Right ventricle myocardium superior (tissue), 1 donor: ENCODE results near the gene SAMM50. TPM values are rescaled to one million over a fixed set of nuclear protein-coding genes. Genes with fewer than 3 reads are reported as not detected.

Experiments
- ATAC-seq: fragments of 200-7000 bp; cut with Tn5 transposase; one replicate; pipeline ENCODE4 v1.9.1; 2020; ENCODE audit warnings: mild to moderate bottlenecking; ENCODE audit not compliant: poor library complexity
- DNase-seq: peaks from one replicate; pipeline ENCODE4 v3.0.0-alpha.2; 2020
- intact Hi-C: fragments of 100-400 bp; cut with DNase I; formaldehyde crosslinking; loops from one replicate; pipeline ENCODE4 v1.11.2; 2022
- total RNA-seq: library from RNA; stranded (reverse); fragmentation: NEBNext Ultra II Directional; extraction: Animal tissue kit (Norgen Biotek cat#: 25700); gene quantifications from one replicate; pipeline ENCODE4 v1.2.1, GENCODE V29; 2021
- donor health status: DM: no; HTN: yes; CAD: no; lungs with severe emphysema.

SAMM50 gene
- total RNA-seq, 1 donor from 2014 or later = 78.0 TPM

GRCh38 chr22:44020981-44021380, 65.7 kb downstream of the SAMM50 start:
- ATAC-seq = no peak
- intact Hi-C loops = no loop called here
- DNase-seq = no peak

- intact Hi-C loops = no loop called here
- peak; percentile 82 for DNase-seq
- ATAC-seq = peak; percentile 67
These were observed 68.4 kb downstream of the SAMM50 start for GRCh38 chr22:44023404-44024287.

DNA sequence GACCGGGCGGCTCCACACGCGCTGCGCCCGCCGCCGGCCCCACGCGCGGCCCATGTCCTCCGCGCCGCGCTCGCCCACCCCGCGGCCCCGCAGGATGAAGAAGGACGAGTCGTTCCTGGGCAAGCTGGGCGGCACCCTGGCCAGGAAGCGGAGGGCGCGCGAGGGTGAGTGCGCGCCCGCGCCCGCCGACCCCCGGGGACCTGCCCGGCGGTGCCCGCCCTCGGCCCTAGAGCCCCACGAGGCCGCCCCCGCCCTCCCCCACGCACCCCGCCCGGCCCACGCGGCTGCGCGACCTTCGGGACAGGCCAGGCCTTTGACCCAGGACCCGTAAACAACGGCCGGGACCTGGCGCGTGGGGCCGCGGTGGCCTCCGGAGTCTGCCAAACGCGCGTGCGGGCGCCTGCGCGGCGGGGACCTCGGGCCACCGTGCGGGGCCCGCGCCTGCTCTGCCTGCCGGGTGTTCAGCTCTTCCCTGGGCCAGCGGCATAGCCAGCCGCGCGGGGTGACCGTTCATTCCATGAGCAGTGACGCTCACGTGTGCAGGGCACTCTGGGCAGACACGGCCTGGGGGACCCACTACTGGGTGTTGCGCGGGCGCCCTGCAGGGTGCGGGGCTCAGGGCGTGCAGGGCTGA, 69.2 kb downstream of the SAMM50 start, which contains the start of gene PARVB:
TSS of gene PARVB (plus strand) at position 15 of the 634 bp plus-strand sequence. CDS start at position 53, 38 bp downstream.
- intact Hi-C loops = no loop called here
- DNase-seq = peak; percentile 69
- ATAC-seq = peak; percentile 28

DNA sequence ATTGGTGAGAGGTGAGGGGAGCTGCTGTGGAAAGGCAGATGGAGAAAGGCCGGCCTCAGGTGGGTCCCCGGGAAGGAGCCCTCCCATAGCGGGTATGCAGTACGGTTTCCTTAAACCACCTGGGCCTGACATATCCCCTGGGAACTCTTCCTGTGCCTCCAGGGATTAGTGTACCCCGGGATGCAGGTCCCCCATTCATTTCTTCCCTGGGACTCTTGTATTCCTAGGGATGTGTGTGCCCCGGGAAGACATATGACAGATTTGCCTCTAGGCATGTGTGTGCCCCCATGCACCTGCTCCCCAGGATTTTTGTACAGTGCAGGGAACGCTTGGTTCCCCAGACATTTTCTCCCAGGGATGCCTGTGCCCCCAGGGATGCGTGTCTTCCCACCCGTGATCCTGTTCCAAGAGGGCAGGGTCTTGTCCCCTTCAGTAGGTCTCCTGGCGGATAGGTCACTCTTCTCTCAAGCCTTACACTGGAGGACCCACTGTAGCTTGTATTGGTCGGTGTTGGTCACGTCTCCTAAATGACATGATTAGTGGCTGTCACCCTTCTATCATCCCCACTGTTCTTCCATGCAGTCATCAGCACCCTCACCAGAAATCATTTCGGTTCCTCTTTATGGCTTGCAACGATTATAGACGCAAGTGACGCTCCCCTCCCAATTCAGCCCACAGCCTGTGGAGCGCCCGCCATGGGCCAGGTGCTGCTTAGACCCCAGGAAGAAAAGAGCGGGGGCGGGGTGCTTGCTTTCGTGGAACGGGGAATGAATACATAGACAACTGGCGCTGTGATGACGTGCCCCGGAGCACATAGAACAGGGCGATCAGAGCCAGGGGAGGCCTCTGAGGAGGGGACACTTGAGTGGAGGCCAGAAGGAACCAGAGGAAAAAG, 70.2 kb downstream of the SAMM50 start:
- DNase-seq = peak; percentile 72
- ATAC-seq = peak; percentile 1
- intact Hi-C loops = no loop called here

DNA sequence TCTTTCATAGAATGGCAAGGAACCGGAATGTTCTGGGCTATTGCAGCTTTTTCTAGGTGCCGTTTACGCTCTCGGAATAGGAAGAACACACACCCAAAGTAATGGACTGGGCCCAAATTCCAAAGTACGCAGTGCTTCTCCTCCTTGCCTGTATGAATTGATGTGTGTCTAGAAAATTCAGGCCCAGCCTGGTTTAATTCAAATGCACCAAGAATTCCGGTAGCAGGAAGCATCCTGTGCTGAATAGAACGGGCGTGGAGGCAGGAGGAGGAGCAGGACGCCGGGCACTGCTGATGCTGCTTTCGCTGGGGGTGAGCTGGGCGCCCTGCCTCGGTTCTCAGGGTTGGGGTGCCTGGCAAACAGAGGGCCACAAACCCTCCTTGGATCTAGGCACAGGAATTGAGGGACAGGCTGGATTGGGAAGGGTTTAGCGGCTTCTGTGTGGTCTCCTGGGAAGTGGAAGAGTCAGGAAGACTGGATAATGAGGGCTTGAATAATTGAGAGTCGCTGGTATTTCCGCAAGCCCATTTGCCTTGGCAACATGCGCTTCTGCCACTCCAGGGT, 70.9 kb downstream of the SAMM50 start:
- intact Hi-C loops = no loop called here
- ATAC-seq = no peak
- DNase-seq = no peak

GRCh38 chr22:44026630-44027511, 71.6 kb downstream of the SAMM50 start:
- peak; percentile 89 for DNase-seq
- peak; percentile 39 for ATAC-seq
- intact Hi-C loops = no loop called here

DNA sequence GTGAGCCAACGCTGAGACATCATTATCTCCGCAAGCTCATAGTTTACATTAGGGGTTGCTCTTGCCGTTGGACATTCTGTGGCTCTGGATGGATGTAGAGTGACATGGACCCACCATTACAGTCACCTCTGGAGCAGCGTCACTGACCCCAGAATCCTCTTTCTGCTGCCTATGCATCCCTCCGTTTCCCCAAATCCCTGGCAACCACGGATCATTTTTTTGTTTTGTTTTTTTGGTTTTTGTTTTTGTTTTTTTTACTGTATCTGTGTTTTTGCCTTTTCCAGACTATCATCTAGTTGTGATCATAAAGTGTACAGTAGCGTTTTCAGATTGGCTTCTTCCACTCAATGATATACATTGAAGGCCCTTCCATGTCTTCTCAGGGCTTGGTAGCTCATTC, 72.8 kb downstream of the SAMM50 start:
- no peak for DNase-seq
- ATAC-seq = no peak
- intact Hi-C loops = no loop called here

- intact Hi-C loops = no loop called here
- ATAC-seq (no peak), DNase-seq (no peak)
These were observed 73.8 kb downstream of the SAMM50 start for GRCh38 chr22:44029069-44029468.

DNA sequence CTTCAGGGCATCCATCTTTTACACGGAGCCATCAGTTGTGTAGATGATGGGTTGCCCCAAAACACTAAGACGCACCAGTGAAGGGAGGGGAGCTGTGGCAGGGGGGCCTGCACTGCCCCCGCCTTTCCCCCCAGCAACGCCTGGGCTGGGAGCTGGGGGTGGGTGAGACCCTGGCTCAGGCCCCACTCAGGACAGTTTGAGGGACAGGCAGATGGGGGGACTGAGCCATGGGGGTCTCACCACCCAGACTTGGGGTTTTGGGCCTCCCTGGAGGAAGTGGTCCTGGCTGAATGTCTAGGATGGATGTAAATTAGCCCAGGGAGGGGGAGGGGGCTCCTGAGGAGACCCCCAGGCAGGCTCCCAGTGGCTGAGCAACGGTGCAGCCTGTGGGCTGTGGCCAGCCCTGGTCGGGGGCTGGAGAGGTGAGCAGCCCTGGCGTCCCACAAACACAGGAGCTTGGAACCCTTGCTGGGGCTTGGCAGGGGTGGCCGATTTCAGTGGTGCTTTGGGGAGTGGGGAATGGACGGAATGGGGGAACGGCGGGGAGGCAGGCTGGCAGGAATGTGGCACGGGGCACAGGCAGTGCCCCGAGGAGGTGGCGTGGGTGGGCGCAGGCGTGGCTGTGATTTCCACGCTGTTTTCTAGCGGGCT, 74.9 kb downstream of the SAMM50 start:
- DNase-seq = no peak
- intact Hi-C loops = no loop called here

GRCh38 chr22:44030702-44031082, 75.5 kb downstream of the SAMM50 start:
- no peak for DNase-seq
- ATAC-seq = no peak
- intact Hi-C loops = no loop called here

More for the DNA sequence above, 74.9 kb downstream of the SAMM50 start:
- ATAC-seq = no peak

- intact Hi-C loops = no loop called here
- no peak for DNase-seq
- ATAC-seq = no peak
These were observed 76.1 kb downstream of the SAMM50 start for GRCh38 chr22:44031158-44031952.

DNA sequence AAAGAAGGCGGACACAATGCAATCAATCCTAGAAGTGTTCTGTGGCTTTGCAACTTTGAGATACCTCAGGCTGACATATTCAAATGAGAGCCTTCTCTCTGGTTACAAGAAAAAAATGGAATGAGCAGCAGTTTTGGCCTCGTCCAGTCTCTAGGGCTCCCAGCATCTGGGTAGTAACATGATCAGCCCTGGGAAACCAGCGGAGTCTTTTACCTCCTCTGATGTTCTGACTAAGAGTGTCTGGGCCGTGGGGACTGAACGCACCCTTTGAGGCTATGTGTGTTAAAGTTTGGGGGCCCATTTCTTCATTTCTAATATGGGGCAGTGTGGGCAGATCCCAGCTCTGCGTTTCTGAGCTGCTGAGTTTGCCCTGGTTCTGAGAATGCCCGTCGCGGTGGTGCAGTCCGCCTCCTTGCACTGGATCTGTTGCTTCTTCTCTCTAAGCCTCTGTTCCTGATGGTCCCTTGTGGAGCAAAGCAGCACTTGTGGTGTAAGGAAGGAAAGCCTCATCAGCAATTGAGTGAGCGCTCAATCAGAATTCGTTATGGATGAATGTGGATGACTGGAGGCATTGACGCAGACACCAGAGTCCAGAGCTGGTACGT, 77.0 kb downstream of the SAMM50 start:
- no peak for DNase-seq
- intact Hi-C loops = no loop called here
- ATAC-seq = peak; percentile 44

- ATAC-seq = no peak
- intact Hi-C loops = no loop called here
- no peak for DNase-seq
These were observed 78.0 kb downstream of the SAMM50 start for GRCh38 chr22:44033287-44033686.

DNA sequence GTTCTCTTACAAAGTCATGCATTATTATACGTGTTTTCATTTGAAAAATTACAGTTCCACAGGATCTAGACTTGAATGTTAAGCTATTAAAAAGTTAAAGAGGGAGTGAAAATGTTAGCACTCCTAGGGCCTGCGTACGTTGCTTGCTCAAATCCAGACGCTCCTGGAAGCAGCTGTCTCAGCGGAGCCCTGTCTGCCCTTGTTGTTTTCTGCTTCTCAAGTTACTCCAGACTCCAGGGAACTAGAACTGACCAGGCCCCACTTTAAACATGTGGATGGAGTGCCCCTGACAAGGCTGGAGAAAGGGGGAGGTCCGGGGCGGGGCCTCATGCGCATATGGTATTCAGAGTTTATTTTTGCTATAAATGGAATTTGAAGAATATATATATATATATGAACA, 78.5 kb downstream of the SAMM50 start:
- DNase-seq (no peak), ATAC-seq (peak; percentile 28)
- intact Hi-C loops = no loop called here

- ATAC-seq = peak; percentile 78
- intact Hi-C loops = no loop called here
- DNase-seq = no peak
These were observed 82.5 kb downstream of the SAMM50 start for GRCh38 chr22:44037519-44038375.
